ENCODE data around the gene FAM83E.
"Not testable (repeated sequence)": the region's sequence is repeated elsewhere in the genome, so short reads cannot be mapped to it uniquely, and the experiment has no call there.

Gene FAM83E

GRCh38 chr19:48608798-48609263, 6.0 kb downstream of the FAM83E start:
- DNase-seq, result peak; percentile 35

GRCh38 chr19:48607359-48607755, 7.5 kb downstream of the FAM83E start:
- no peak for DNase-seq

GRCh38 chr19:48606463-48607358, 8.2 kb downstream of the FAM83E start, which contains the start of gene SPACA4:
SPACA4 (plus strand) TSS chr19:48606742; CDS start chr19:48606979, 237 bp downstream.
- no peak for DNase-seq

GRCh38 chr19:48603850-48604249, 11.0 kb downstream of the FAM83E start:
- DNase-seq, result no peak

- no peak for DNase-seq
These were observed 11.4 kb downstream of the FAM83E start for GRCh38 chr19:48603449-48603848.

- no peak for DNase-seq
These were observed 11.9 kb downstream of the FAM83E start for GRCh38 chr19:48603001-48603400.

GRCh38 chr19:48600679-48601417, 14.0 kb downstream of the FAM83E start:
- DNase-seq, result no peak

GRCh38 chr19:48598996-48599700, 15.7 kb downstream of the FAM83E start:
- no peak for DNase-seq

- no peak for DNase-seq
These were observed 18.0 kb downstream of the FAM83E start for GRCh38 chr19:48596679-48597465.

GRCh38 chr19:48596237-48596636, 18.6 kb downstream of the FAM83E start:
- DNase-seq, result no peak

- DNase-seq, result no peak
These were observed 19.0 kb downstream of the FAM83E start for GRCh38 chr19:48595833-48596232.

- no peak for DNase-seq
These were observed 19.7 kb downstream of the FAM83E start for GRCh38 chr19:48595171-48595570.

- DNase-seq, result no peak
These were observed 23.9 kb downstream of the FAM83E start for GRCh38 chr19:48591021-48591420.

- peak; percentile 58 for DNase-seq
These were observed 26.0 kb downstream of the FAM83E start for GRCh38 chr19:48588670-48589401.

- no peak for DNase-seq
These were observed 27.5 kb downstream of the FAM83E start for GRCh38 chr19:48587387-48587786.

GRCh38 chr19:48582168-48582567, 32.7 kb downstream of the FAM83E start:
- DNase-seq, result no peak

GRCh38 chr19:48578891-48579290, 36.0 kb downstream of the FAM83E start:
- DNase-seq, result no peak

GRCh38 chr19:48577908-48578307, 37.0 kb downstream of the FAM83E start:
- not testable (repeated sequence) for DNase-seq

GRCh38 chr19:48575931-48576622, 38.8 kb downstream of the FAM83E start:
- no peak for DNase-seq

GRCh38 chr19:48573163-48573505, 41.7 kb downstream of the FAM83E start:
- DNase-seq, result no peak

Measured in NCI-H446 treated with DMSO at 0.1 percent for 48 hours (cell line).